Mucosa of descending colon (tissue), 3 donors: ENCODE data around the gene RFK. TPM values are rescaled to one million over a fixed set of nuclear protein-coding genes. Genes with fewer than 3 reads are reported as not detected.

Source experiments
- ATAC-seq: fragments of 200-7000 bp; cut with Tn5 transposase; one replicate; pipeline ENCODE4 v1.9.1; 2020; ENCODE audit warnings: mild to moderate bottlenecking, moderate library complexity
- DNase-seq, 3 donors: peaks; one replicate each; pipeline ENCODE4 v3.0.0-alpha.2; 2020
- H3K36me3 ChIP-seq: fragments of 200-600 bp; one replicate; pipeline ENCODE4 v1.8.0; 2021; ENCODE audit warnings: low read depth, mild to moderate bottlenecking
- H3K4me1 ChIP-seq: fragments of 200-600 bp; one replicate; pipeline ENCODE4 v1.8.0; 2021; ENCODE audit warnings: low read depth, mild to moderate bottlenecking
- H3K4me3 ChIP-seq: fragments of 200-600 bp; one replicate; pipeline ENCODE4 v1.8.0; 2021; ENCODE audit warnings: mild to moderate bottlenecking
- H3K9me3 ChIP-seq: fragments of 200-600 bp; one replicate; pipeline ENCODE4 v1.8.0; 2021; ENCODE audit warnings: mild to moderate bottlenecking
- intact Hi-C, 2 donors: fragments of 100-400 bp; cut with DNase I in 1 of 2; cut with micrococcal nuclease in 1 of 2; formaldehyde crosslinking; loops; one replicate each; pipeline versions ENCODE4 v1.11.0 to v1.11.1; 2022; cut with DNase I, micrococcal nuclease
- total RNA-seq, 3 donors: library from RNA; stranded (reverse); fragmentation: NEBNext Ultra II Directional in 2 of 3; extraction: Animal tissue kit (Norgen Biotek cat#: 25700) in 2 of 3; gene quantifications; one replicate each; pipeline versions ENCODE4 v1.2.1 to v1.2.4, GENCODE V29; 2021 to 2023
- TF ChIP-seq, protein P1 (sequence below): fragments of 200-600 bp; IDR thresholded peaks from one replicate; pipeline ENCODE4 v1.8.0; 2022; ENCODE audit warnings: antibody characterized with exemption, mild to moderate bottlenecking
- donor health status: DM: no; HTN: no; CAD: no; lungs with moderate emphysema.
- donor health status: DM: no; HTN: no; CAD: no.
- donor health status: DM: no; HTN: yes; CAD: no.

RFK gene
- total RNA-seq, 3 donors from 2014 or later = 55.6 to 86.2 (median 80.8) TPM

DNA sequence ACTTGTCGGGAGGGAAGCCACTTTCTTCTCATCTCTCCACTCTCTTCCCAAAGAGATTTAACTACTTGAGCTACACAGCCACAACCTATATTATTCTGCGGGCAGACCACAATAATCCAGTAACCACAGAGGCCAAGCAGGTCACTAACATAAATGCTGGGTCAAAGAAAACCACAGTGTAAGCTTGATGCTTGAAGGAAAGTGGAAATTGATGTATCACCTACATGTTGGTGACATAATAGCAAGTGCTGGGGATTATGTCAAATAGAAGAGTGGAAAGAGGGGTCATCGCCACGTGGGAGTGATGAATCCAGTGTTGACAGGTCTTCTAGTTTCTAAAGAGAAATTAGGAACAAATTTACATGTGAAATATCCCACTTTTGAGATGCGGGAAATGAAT lies 40.9 kb downstream of the RFK start:
- no peak for DNase-seq

DNA sequence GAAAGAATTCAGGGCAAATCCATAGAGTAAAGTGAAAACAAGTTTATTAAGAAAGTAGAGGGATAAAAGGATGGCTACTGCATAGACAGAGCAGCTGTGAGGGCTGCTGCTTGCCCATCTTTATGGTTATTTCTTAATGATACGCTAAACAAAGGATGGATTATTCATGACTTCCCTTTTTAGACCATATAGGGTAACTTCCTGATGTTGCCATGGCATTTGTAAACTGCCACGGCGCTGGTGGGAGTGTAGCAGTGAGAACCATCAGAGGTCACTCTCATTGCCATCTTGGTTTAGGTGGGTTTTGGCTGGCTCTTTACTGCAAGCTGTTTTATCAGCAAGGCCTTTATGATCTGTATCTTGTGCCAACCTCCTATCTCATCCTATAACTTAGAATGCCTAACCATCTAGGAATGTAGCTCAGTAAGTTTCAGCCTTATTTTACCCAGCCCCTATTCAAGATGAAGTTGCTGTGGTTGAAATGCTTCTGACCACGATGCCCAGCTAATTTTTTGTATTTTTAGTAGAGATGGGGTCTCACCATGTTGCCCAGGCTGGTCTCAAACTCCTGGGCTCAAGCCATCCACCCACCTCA lies 42.1 kb downstream of the RFK start:
- Histone ChIP-seq H3K4me3 (no peak overlapping the region), H3K36me3 (no peaks in the 10 kb centered on the region), H3K9me3 (no peaks in the 10 kb centered on the region), H3K4me1 (no peaks in the 10 kb centered on the region)
- intact Hi-C loops = no loop called here
- TF ChIP-seq, protein P1, sequence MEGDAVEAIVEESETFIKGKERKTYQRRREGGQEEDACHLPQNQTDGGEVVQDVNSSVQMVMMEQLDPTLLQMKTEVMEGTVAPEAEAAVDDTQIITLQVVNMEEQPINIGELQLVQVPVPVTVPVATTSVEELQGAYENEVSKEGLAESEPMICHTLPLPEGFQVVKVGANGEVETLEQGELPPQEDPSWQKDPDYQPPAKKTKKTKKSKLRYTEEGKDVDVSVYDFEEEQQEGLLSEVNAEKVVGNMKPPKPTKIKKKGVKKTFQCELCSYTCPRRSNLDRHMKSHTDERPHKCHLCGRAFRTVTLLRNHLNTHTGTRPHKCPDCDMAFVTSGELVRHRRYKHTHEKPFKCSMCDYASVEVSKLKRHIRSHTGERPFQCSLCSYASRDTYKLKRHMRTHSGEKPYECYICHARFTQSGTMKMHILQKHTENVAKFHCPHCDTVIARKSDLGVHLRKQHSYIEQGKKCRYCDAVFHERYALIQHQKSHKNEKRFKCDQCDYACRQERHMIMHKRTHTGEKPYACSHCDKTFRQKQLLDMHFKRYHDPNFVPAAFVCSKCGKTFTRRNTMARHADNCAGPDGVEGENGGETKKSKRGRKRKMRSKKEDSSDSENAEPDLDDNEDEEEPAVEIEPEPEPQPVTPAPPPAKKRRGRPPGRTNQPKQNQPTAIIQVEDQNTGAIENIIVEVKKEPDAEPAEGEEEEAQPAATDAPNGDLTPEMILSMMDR = no peak
- DNase-seq (no peak), ATAC-seq (no peak)

More for the DNA sequence above, 40.9 kb downstream of the RFK start:
- no peaks in the 10 kb centered on the region for H3K4me1 ChIP-seq
- no peaks in the 10 kb centered on the region for H3K9me3 ChIP-seq
- TF ChIP-seq, protein P1 = no peak
- ATAC-seq = no peak
- intact Hi-C loops = no loop called here
- H3K36me3 ChIP-seq = no peaks in the 10 kb centered on the region
- no peak overlapping the region for H3K4me3 ChIP-seq

DNA sequence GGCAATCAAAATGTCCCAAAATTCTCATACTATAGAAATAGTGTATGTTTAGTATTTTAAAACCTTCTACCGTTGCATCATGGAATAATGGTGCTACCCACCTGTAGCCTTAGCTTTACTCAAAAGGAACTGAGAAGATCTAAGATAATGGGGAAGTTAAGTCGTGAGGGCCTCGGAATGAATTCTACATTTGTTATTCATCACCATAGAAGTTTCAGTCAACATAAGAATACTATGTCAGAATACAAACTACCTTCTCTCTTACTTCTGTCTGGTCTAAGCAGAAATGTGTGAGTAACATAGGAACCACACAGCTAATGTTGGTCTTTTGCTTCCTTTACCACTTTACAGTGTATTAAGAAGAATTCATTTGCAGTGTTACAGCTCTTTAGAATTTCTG lies 43.2 kb downstream of the RFK start:
- intact Hi-C loops = no loop called here
- no peaks in the 10 kb centered on the region for H3K36me3 ChIP-seq
- ATAC-seq (no peak), DNase-seq (no peak)
- no peaks in the 10 kb centered on the region for H3K9me3 ChIP-seq
- TF ChIP-seq, protein P1 = no peak
- no peak overlapping the region for H3K4me3 ChIP-seq
- no peaks in the 10 kb centered on the region for H3K4me1 ChIP-seq

DNA sequence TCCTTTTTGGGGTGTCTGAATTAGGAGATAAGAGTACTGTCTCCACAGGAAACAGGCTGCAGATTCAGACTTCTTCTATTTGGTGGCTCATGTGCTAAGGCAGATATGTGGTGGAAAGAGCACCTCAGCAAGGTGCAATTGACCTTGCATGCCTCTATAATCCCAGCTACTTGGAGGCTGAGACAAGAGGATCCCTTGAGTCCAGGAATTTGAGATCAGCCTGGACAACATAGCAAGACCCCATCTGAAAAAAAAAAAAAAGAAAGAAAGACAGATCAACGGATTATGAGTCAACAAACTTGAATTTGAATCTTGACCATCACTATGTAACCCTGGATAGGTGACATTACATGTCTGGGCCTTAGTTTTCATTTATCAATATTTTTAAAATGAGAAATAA lies 44.4 kb downstream of the RFK start:
- intact Hi-C loops = no loop called here
- TF ChIP-seq, protein P1 = no peak
- H3K36me3 ChIP-seq = no peaks in the 10 kb centered on the region
- DNase-seq (no peak), ATAC-seq (no peak)
- no peak overlapping the region for H3K4me3 ChIP-seq
- H3K9me3 ChIP-seq = no peaks in the 10 kb centered on the region
- H3K4me1 ChIP-seq = no peaks in the 10 kb centered on the region

DNA sequence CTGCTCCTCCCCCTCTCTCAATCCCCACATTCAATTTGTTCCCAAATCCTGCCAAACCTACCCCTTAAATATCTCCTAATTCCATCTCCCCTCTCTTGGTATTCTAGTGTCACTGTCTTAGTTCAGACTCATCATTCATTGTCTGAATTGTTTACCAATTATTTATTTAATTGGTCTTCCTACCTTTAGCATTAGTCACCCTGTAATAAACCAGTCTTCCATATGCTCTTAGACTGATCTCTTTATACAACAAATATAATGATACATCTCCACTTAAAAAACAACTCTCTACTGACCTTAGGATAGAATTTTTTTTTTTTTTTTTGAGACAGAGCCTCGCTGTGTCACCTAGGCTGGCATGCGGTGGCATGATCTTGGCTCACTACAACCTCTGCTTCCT lies 51.4 kb downstream of the RFK start:
- ATAC-seq = peak; percentile 15
- no peak for DNase-seq
- TF ChIP-seq, protein P1 = no peak
- intact Hi-C loops = no loop called here
- Histone ChIP-seq H3K36me3 (no peaks in the 10 kb centered on the region), H3K9me3 (no peaks in the 10 kb centered on the region), H3K4me1 (no peaks in the 10 kb centered on the region), H3K4me3 (no peak overlapping the region)

DNA sequence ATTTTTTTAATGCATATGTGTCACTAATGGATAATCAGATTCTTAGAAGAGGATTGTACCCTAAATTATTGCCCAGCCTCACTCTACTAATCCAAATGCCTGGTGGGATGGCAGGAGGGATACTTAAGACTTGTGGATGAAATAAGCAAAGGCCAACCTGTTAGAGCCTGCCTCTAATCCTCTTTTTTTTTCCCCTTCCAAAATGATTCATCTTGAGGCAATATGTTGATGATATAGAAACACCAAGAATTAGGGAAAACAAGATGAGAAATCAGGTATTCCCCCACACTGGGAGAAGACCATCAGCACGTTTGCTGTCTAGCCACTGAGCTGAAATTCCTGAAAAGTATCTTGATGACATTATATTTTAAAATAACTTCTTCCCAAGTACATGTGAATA lies 52.0 kb downstream of the RFK start:
- Histone ChIP-seq H3K36me3 (no peaks in the 10 kb centered on the region), H3K9me3 (no peaks in the 10 kb centered on the region), H3K4me1 (no peaks in the 10 kb centered on the region), H3K4me3 (no peak overlapping the region)
- intact Hi-C loops = no loop called here
- no peak for ATAC-seq
- no peak for DNase-seq
- TF ChIP-seq, protein P1 = no peak
